Activated naive CD8-positive, alpha-beta T cell treated with anti-CD3 and anti-CD28 coated beads for 36 hours (primary cell): ENCODE results near the gene MYMK. TPM values are rescaled to one million over a fixed set of nuclear protein-coding genes. Genes with fewer than 3 reads are reported as not detected.

Experiments used
- DNase-seq: peaks from one replicate; pipeline ENCODE4 v3.0.0; 2021
- H3K27ac Mint-ChIP-seq: one replicate; pipeline ENCODE4 v1.8.0; 2022; ENCODE audit warnings: mild to moderate bottlenecking, moderate library complexity, mixed read lengths
- H3K27me3 Mint-ChIP-seq: one replicate; pipeline ENCODE4 v1.8.0; 2022; ENCODE audit warnings: mild to moderate bottlenecking, mixed read lengths
- H3K36me3 Mint-ChIP-seq: one replicate; pipeline ENCODE4 v1.8.0; 2021; ENCODE audit warnings: mild to moderate bottlenecking, mixed read lengths
- H3K4me1 Mint-ChIP-seq: one replicate; pipeline ENCODE4 v1.8.0; 2021; ENCODE audit warnings: mixed read lengths
- H3K4me3 Mint-ChIP-seq: one replicate; pipeline ENCODE4 v1.8.0; 2022; ENCODE audit warnings: mild to moderate bottlenecking, moderate library complexity, mixed read lengths
- H3K9me3 Mint-ChIP-seq: one replicate; pipeline ENCODE4 v1.8.0; 2022; ENCODE audit warnings: mixed read lengths
- total RNA-seq, 2 experiments: library from RNA; stranded (reverse); gene quantifications; one replicate each; pipeline ENCODE4 v1.2.3, GENCODE V29; 2021

MYMK gene
- total RNA-seq, 2 experiments from 2014 or later: not detected

GRCh38 chr9:133510926-133511505 is 13.7 kb downstream of the MYMK start:
- Mint-ChIP-seq H3K27me3 (no peaks in the 10 kb centered on the region), H3K9me3 (no peaks in the 10 kb centered on the region), H3K4me1 (peaks cover 11% of the 10 kb centered on the region), H3K36me3 (no peaks in the 10 kb centered on the region), H3K27ac (no peak overlapping the region), H3K4me3 (no peak overlapping the region)
- DNase-seq: no peak

GRCh38 chr9:133509179-133510083 is 15.3 kb downstream of the MYMK start:
- Mint-ChIP-seq H3K36me3 (no peaks in the 10 kb centered on the region), H3K4me1 (peaks cover 11% of the 10 kb centered on the region), H3K27me3 (no peaks in the 10 kb centered on the region), H3K4me3 (peak overlapping the region; percentile 58), H3K27ac (peak overlapping the region; percentile 49), H3K9me3 (no peaks in the 10 kb centered on the region)
- DNase-seq: peak; percentile 14

- H3K36me3 Mint-ChIP-seq: no peaks in the 10 kb centered on the region
- DNase-seq: no peak
- H3K27ac Mint-ChIP-seq: no peak overlapping the region
- peaks cover 11% of the 10 kb centered on the region for H3K4me1 Mint-ChIP-seq
- H3K9me3 Mint-ChIP-seq: no peaks in the 10 kb centered on the region
- no peaks in the 10 kb centered on the region for H3K27me3 Mint-ChIP-seq
- H3K4me3 Mint-ChIP-seq: no peak overlapping the region
These were observed 16.7 kb downstream of the MYMK start for GRCh38 chr9:133508046-133508445.

DNA sequence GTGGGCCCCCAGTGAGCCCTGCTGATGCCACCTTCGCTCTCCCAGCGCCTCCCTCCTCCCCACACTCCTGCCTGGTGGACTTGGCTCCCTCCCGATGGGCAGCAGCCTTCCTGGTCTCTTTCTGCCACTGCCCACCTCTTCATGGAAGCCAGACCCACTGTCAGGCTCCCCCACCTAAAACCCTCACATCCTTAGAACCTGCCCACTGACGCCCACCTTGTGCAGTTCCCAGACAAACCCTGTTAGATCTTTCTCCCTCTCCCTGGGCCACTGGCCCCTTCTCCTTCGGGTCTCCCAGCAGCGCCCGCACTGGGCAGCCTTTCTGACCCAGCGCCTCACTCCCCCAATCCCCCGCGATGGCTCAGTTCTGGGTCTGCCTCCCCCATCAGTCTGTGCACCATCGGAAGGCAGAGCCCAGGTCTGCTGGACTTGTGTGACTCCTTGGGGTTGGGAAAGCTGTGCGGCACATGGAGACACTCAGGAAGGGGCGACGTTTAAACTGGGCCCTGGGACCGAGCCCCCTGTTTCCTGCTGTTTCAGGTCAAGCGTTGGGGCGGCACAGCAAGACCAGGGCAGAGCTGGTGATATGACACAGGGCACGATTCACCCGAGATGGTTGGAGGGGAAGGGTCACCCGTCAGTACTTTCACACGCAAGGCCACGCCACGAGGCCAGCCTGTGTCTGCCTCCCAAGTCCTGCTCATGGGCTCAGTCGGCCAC is 17.4 kb downstream of the MYMK start:
- H3K36me3 Mint-ChIP-seq: peaks cover under 1% of the 10 kb centered on the region
- no peaks in the 10 kb centered on the region for H3K27me3 Mint-ChIP-seq
- H3K4me1 Mint-ChIP-seq: peaks cover 11% of the 10 kb centered on the region
- peaks cover 3% of the 10 kb centered on the region for H3K9me3 Mint-ChIP-seq
- DNase-seq: no peak
- H3K27ac Mint-ChIP-seq: no peak overlapping the region
- H3K4me3 Mint-ChIP-seq: no peak overlapping the region

GRCh38 chr9:133506653-133507038 is 18.1 kb downstream of the MYMK start:
- Mint-ChIP-seq H3K36me3 (peaks cover 3% of the 10 kb centered on the region), H3K4me1 (peaks cover 11% of the 10 kb centered on the region), H3K9me3 (peaks cover 11% of the 10 kb centered on the region), H3K27ac (no peak overlapping the region), H3K27me3 (no peaks in the 10 kb centered on the region), H3K4me3 (no peak overlapping the region)
- no peak for DNase-seq

GRCh38 chr9:133505901-133506652 is 18.7 kb downstream of the MYMK start:
- no peak overlapping the region for H3K4me3 Mint-ChIP-seq
- no peaks in the 10 kb centered on the region for H3K27me3 Mint-ChIP-seq
- DNase-seq: no peak
- peaks cover 3% of the 10 kb centered on the region for H3K36me3 Mint-ChIP-seq
- H3K27ac Mint-ChIP-seq: no peak overlapping the region
- peaks cover 17% of the 10 kb centered on the region for H3K9me3 Mint-ChIP-seq
- H3K4me1 Mint-ChIP-seq: peaks cover 11% of the 10 kb centered on the region

DNA sequence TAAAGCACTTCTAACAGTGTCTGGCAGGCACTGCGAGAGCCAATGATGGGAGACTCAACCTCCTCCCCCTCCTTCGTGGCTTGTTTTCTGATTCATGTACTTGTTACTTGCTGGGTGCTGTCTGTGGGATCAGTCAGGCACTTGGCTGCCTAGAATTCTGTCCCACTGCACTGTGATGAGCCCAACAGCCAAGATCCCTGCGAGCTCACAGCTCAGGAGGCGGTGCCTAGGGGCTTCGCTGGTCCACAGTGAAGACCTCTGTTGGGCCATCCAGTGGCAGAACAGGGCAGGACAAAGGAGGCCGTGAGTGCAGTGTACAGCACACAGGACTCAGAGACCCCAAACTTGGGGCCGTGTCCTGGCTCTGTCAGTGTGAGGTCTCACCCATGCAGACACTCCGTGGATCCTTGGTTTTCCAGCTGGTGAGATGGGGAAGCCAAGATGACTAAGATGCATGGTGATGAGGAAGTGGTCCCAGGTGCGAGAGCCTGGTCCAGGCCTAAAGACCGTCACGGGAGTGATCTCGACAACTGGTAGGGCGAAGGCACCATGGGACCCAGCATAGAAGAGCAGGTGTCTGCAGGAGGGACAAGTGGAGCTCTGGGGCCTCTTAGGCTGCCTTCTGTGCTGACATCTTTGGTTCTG is 19.5 kb downstream of the MYMK start:
- peaks cover 18% of the 10 kb centered on the region for H3K9me3 Mint-ChIP-seq

DNA sequence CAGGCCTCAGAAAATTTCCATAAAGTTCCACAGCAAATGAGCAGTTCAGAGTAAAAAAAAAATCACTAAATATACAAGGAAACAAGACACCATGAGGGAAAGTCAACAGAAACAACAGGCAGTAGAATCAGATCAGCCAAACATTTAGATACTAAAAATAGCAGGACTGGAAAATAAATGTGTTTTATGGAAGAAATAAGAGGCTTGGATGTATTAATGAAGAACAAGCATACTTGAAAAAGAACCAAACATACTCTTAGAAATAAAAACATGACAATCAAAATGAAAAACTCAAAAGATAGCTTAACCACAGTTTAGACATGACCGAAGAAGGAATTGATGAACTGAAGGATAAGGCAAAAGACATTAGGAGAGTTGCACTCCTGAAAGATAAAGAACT is 22.6 kb downstream of the MYMK start:
- no peaks in the 10 kb centered on the region for H3K27me3 Mint-ChIP-seq
- no peak for DNase-seq
- no peak overlapping the region for H3K27ac Mint-ChIP-seq
- H3K4me1 Mint-ChIP-seq: no peaks in the 10 kb centered on the region
- H3K9me3 Mint-ChIP-seq: peaks cover 18% of the 10 kb centered on the region
- H3K4me3 Mint-ChIP-seq: no peak overlapping the region
- H3K36me3 Mint-ChIP-seq: peaks cover 3% of the 10 kb centered on the region

More for the DNA sequence above, 19.5 kb downstream of the MYMK start:
- H3K4me1 Mint-ChIP-seq: peaks cover 11% of the 10 kb centered on the region
- H3K36me3 Mint-ChIP-seq: peaks cover 3% of the 10 kb centered on the region
- DNase-seq: no peak
- H3K4me3 Mint-ChIP-seq: no peak overlapping the region
- no peak overlapping the region for H3K27ac Mint-ChIP-seq
- H3K27me3 Mint-ChIP-seq: no peaks in the 10 kb centered on the region

DNA sequence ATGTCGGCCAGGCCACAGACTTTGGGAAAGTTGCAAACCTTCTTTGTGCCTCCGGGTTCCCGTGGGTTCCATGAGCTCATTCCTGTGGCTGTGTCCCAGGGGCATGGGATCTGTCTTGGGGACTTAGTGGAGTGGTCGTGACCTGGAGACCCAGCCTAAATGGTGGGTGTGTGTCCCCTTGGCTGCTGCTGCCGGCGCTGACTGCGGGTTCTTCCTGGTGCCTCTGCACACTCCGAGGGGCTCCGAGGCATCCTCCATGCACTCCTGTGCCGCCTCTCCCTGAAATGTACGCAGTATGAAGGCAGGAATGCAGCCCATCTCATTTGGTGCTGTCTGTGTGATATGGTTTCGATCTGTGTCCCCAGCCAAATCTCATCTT is 24.9 kb downstream of the MYMK start:
- H3K36me3 Mint-ChIP-seq: peaks cover 3% of the 10 kb centered on the region
- H3K27ac Mint-ChIP-seq: no peak overlapping the region

GRCh38 chr9:133499132-133499891 is 25.4 kb downstream of the MYMK start:
- no peaks in the 10 kb centered on the region for H3K27me3 Mint-ChIP-seq
- no peak overlapping the region for H3K4me3 Mint-ChIP-seq
- H3K36me3 Mint-ChIP-seq: peaks cover 3% of the 10 kb centered on the region
- no peak for DNase-seq
- peaks cover 18% of the 10 kb centered on the region for H3K9me3 Mint-ChIP-seq
- no peaks in the 10 kb centered on the region for H3K4me1 Mint-ChIP-seq
- H3K27ac Mint-ChIP-seq: no peak overlapping the region

More for the DNA sequence above, 24.9 kb downstream of the MYMK start:
- Mint-ChIP-seq H3K4me3 (no peak overlapping the region), H3K9me3 (peaks cover 18% of the 10 kb centered on the region), H3K27me3 (no peaks in the 10 kb centered on the region), H3K4me1 (no peaks in the 10 kb centered on the region)
- DNase-seq: no peak

DNA sequence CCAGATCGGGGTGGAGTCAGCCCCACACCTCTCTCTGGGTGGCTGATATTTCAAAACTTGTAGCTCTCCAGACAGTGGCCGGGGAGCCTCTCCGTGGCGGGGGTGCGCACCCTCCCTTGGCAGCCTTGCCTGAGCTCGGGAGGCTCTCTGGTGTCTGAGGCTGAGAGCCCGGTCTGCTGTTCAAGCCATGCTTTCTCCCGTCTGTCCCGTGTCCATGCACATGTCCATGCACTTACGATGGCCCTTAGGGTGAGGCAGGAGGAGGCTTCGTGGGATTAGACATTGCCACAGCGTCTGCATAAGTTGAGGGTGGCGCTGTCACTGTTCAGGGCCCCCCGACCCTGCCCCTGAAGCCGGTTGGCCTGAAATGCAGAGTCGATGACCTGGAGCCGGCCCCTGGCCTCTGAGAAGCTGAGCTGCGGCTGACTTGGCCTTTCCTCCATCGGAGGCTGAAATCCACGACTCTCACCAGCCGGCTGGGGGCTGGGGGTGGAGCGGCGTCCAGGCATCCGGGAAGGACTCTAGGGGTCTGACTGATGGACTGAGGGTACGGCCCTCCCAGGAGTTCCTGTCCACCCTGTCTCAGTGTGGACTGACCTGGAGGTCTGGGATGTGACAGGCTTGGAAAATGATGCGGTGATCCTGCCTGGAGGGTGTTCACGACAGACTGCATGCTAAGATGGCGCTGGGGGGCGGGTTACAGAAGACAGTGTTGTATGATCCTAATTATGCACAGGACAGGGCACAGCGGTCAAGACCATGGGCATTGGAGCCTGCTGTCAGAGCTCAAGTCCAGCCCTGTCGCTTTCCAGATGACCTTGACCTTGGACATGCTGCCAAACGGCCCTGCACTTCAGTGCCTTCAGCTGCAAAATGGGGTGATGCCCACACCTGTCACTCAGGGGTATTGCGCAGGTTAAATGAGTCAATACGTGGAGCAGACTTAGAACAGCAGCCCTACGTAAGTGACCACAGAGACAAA is 27.6 kb downstream of the MYMK start:
- DNase-seq: no peak
- no peaks in the 10 kb centered on the region for H3K27me3 Mint-ChIP-seq

GRCh38 chr9:133495327-133496293 is 29.1 kb downstream of the MYMK start:
- H3K4me3 Mint-ChIP-seq: no peak overlapping the region
- no peaks in the 10 kb centered on the region for H3K27me3 Mint-ChIP-seq
- no peaks in the 10 kb centered on the region for H3K9me3 Mint-ChIP-seq
- no peak for DNase-seq
- H3K27ac Mint-ChIP-seq: no peak overlapping the region
- H3K36me3 Mint-ChIP-seq: no peaks in the 10 kb centered on the region
- H3K4me1 Mint-ChIP-seq: no peaks in the 10 kb centered on the region

More for the DNA sequence above, 27.6 kb downstream of the MYMK start:
- Mint-ChIP-seq H3K9me3 (peaks cover 12% of the 10 kb centered on the region), H3K36me3 (no peaks in the 10 kb centered on the region), H3K27ac (no peak overlapping the region), H3K4me1 (no peaks in the 10 kb centered on the region), H3K4me3 (no peak overlapping the region)
